Measurements from ENCODE around the gene SNX3.

DNA sequence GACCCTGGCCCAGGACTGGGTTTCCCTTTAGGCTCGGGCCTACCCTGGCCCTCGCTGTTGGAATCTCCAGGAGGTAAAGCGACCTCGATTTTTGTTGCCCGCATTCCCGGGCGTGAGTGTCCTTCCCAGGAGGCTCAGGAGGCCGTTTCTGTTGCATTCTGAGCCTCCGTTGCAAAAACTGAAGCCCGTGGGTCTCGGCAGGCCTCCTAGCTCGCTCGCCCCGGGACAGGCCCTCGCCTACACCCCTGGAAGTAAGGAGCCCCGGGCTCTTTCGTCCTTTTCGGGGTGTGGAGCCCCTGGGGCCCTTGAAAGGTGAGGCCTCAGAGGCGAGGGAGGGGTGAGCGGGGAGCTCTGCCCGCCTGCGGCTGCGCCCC, 92.8 kb downstream of the SNX3 start:
- TF ChIP-seq, protein P1, sequence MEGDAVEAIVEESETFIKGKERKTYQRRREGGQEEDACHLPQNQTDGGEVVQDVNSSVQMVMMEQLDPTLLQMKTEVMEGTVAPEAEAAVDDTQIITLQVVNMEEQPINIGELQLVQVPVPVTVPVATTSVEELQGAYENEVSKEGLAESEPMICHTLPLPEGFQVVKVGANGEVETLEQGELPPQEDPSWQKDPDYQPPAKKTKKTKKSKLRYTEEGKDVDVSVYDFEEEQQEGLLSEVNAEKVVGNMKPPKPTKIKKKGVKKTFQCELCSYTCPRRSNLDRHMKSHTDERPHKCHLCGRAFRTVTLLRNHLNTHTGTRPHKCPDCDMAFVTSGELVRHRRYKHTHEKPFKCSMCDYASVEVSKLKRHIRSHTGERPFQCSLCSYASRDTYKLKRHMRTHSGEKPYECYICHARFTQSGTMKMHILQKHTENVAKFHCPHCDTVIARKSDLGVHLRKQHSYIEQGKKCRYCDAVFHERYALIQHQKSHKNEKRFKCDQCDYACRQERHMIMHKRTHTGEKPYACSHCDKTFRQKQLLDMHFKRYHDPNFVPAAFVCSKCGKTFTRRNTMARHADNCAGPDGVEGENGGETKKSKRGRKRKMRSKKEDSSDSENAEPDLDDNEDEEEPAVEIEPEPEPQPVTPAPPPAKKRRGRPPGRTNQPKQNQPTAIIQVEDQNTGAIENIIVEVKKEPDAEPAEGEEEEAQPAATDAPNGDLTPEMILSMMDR (IDR thresholded peaks at IDR 0.05; ENCODE audit: borderline replicate concordance, extremely low read depth, low read length, poor library complexity, severe bottlenecking) = no peak
- TF ChIP-seq EZH2 (IDR thresholded peaks at IDR 0.05; ENCODE audit: borderline replicate concordance, low read depth, low read length, severe bottlenecking) = no peak

Data from DND-41 (cell line).